DND-41 (cell line): Measurements from ENCODE around the gene DCTD.
A peak's percentile ranks its signal among the peaks of the same experiment; 100 is the strongest.

Source experiments
- ATAC-seq: fragments of 200-7000 bp; cut with Tn5 transposase; 3 replicates; pipeline ENCODE4 v1.9.1; 2021; ENCODE audit warnings: low read depth; ENCODE audit not compliant: insufficient read depth
- DNase-seq: peaks from one replicate; pipeline ENCODE4 v3.0.0-alpha.2; 2020
- H2AFZ ChIP-seq: 2 replicates; pipeline ENCODE4 v1.6.0; 2012; ENCODE audit warnings: low read depth, low read length
- H3K27ac ChIP-seq: 2 replicates; pipeline ENCODE4 v1.5.1; 2012; ENCODE audit warnings: low read length, inconsistent platforms
- H3K27me3 ChIP-seq: fragments of 200-600 bp; sonication (generic); 2 replicates; pipeline ENCODE4 v1.6.0; 2012; ENCODE audit warnings: low read length, mild to moderate bottlenecking, inconsistent platforms; ENCODE audit not compliant: insufficient read depth, poor library complexity
- H3K36me3 ChIP-seq: 2 replicates; pipeline ENCODE4 v1.5.1; 2012; ENCODE audit warnings: low read length, inconsistent platforms; ENCODE audit not compliant: insufficient read depth
- H3K4me1 ChIP-seq: 2 replicates; pipeline ENCODE4 v1.5.1; 2012; ENCODE audit warnings: mild to moderate bottlenecking, low read length; ENCODE audit not compliant: insufficient read depth
- H3K4me2 ChIP-seq: 2 replicates; pipeline ENCODE4 v1.6.0; 2012; ENCODE audit warnings: mild to moderate bottlenecking, moderate library complexity, low read length, inconsistent platforms; ENCODE audit not compliant: insufficient read depth
- H3K4me3 ChIP-seq, 2 experiments: fragments of 200-600 bp in 1 of 2; shearing (Covaris generic) in 1 of 2; 2 replicates each; pipeline ENCODE4 v1.5.1; 2012 to 2016; ENCODE audit warnings: inconsistent platforms in 2 of 2, low read length in 2 of 2, mild to moderate bottlenecking in 2 of 2, low read depth in 1 of 2, moderate library complexity in 1 of 2
- H3K79me2 ChIP-seq: 2 replicates; pipeline ENCODE4 v1.6.0; 2012; ENCODE audit warnings: low read length, inconsistent platforms; ENCODE audit not compliant: insufficient read depth
- H3K9ac ChIP-seq: 2 replicates; pipeline ENCODE4 v1.6.0; 2012; ENCODE audit warnings: low read depth, mild to moderate bottlenecking, inconsistent platforms, low read length, moderate library complexity
- H3K9me3 ChIP-seq: 2 replicates; pipeline ENCODE4 v1.5.1; 2012; ENCODE audit warnings: low read length, moderate library complexity, mild to moderate bottlenecking, inconsistent platforms; ENCODE audit not compliant: insufficient read depth, severe bottlenecking
- H4K20me1 ChIP-seq: 2 replicates; pipeline ENCODE4 v1.6.0; 2012; ENCODE audit warnings: low read length; ENCODE audit not compliant: insufficient read depth
- EZH2 ChIP-seq: IDR thresholded peaks from 3 replicates; pipeline ENCODE4 v1.6.1; 2012; ENCODE audit warnings: borderline replicate concordance, low read depth, mild to moderate bottlenecking, moderate library complexity, low read length, inconsistent platforms; ENCODE audit not compliant: severe bottlenecking
- TF ChIP-seq, protein P1 (sequence below): IDR thresholded peaks from 2 replicates; pipeline ENCODE4 v1.5.1; 2012; ENCODE audit warnings: borderline replicate concordance, low read length, moderate library complexity, mild to moderate bottlenecking; ENCODE audit not compliant: poor library complexity, severe bottlenecking; ENCODE audit errors: extremely low read depth

Gene DCTD

GRCh38 chr4:182913621-182914020, 3.6 kb downstream of the DCTD start:
- TF ChIP-seq EZH2: no peak
- TF ChIP-seq, protein P1, sequence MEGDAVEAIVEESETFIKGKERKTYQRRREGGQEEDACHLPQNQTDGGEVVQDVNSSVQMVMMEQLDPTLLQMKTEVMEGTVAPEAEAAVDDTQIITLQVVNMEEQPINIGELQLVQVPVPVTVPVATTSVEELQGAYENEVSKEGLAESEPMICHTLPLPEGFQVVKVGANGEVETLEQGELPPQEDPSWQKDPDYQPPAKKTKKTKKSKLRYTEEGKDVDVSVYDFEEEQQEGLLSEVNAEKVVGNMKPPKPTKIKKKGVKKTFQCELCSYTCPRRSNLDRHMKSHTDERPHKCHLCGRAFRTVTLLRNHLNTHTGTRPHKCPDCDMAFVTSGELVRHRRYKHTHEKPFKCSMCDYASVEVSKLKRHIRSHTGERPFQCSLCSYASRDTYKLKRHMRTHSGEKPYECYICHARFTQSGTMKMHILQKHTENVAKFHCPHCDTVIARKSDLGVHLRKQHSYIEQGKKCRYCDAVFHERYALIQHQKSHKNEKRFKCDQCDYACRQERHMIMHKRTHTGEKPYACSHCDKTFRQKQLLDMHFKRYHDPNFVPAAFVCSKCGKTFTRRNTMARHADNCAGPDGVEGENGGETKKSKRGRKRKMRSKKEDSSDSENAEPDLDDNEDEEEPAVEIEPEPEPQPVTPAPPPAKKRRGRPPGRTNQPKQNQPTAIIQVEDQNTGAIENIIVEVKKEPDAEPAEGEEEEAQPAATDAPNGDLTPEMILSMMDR: no peak

GRCh38 chr4:182913036-182913435, 4.2 kb downstream of the DCTD start:
- no peak for TF ChIP-seq EZH2
- TF ChIP-seq, protein P1: no peak
- no peak overlapping the region for H3K27ac ChIP-seq
- H3K79me2 ChIP-seq: peaks cover 62% of the 10 kb centered on the region
- H3K4me3 ChIP-seq: no peak overlapping the region
- H2AFZ ChIP-seq: no peak overlapping the region
- no peaks in the 10 kb centered on the region for H3K9me3 ChIP-seq
- peaks cover 54% of the 10 kb centered on the region for H3K4me1 ChIP-seq
- peaks cover 67% of the 10 kb centered on the region for H3K36me3 ChIP-seq
- H4K20me1 ChIP-seq: peaks cover 2% of the 10 kb centered on the region; the same call in 1 of the 2 replicates
- peaks cover 4% of the 10 kb centered on the region for H3K27me3 ChIP-seq
- peak overlapping the region; percentile 18; the same call in 1 of the 2 replicates for H3K4me2 ChIP-seq
- H3K9ac ChIP-seq: no peak overlapping the region
- ATAC-seq (no peak), DNase-seq (no peak)

More at GRCh38 chr4:182913621-182914020, 3.6 kb downstream of the DCTD start:
- peaks cover 4% of the 10 kb centered on the region for H3K27me3 ChIP-seq
- H3K9ac ChIP-seq: no peak overlapping the region
- H3K36me3 ChIP-seq: peaks cover 62% of the 10 kb centered on the region
- H3K27ac ChIP-seq: no peak overlapping the region
- ATAC-seq (no peak), DNase-seq (no peak)
- H3K4me1 ChIP-seq: peaks cover 60% of the 10 kb centered on the region
- no peaks in the 10 kb centered on the region for H3K9me3 ChIP-seq
- H4K20me1 ChIP-seq: peaks cover 2% of the 10 kb centered on the region; the same call in 1 of the 2 replicates
- peaks cover 60% of the 10 kb centered on the region for H3K79me2 ChIP-seq
- no peak overlapping the region for H2AFZ ChIP-seq
- peak overlapping the region; percentile 18; the same call in 1 of the 2 replicates for H3K4me2 ChIP-seq
- no peak overlapping the region for H3K4me3 ChIP-seq

GRCh38 chr4:182908124-182908523, 9.1 kb downstream of the DCTD start:
- H3K36me3 ChIP-seq: peaks cover 83% of the 10 kb centered on the region

More at GRCh38 chr4:182908124-182908523, 9.1 kb downstream of the DCTD start:
- Histone ChIP-seq H4K20me1 (peaks cover 25% of the 10 kb centered on the region), H3K79me2 (peaks cover 64% of the 10 kb centered on the region), H3K9ac (no peak overlapping the region), H2AFZ (no peak overlapping the region), H3K4me1 (peaks cover 13% of the 10 kb centered on the region), H3K9me3 (no peaks in the 10 kb centered on the region), H3K4me3 (no peak overlapping the region), H3K4me2 (no peak overlapping the region), H3K27me3 (no peaks in the 10 kb centered on the region), H3K27ac (no peak overlapping the region)
- ATAC-seq (no peak), DNase-seq (no peak)
- TF ChIP-seq, protein P1: no peak
